ENCODE results near the gene ERI2. TPM values are rescaled to one million over a fixed set of nuclear protein-coding genes. Genes with fewer than 3 reads are reported as not detected.

Gene ERI2
- total and polyA plus RNA-seq, 7 donors: 7.2 to 24.3 (median 16.4) TPM

- no peak for TF ChIP-seq POLR2AphosphoS5 (IDR thresholded peaks at IDR 0.05)
- TF ChIP-seq POLR2A (IDR thresholded peaks at IDR 0.05): no peak
- TF ChIP-seq EP300 (IDR thresholded peaks at IDR 0.05): no peak
- no peak for TF ChIP-seq CTCF (IDR thresholded peaks at IDR 0.05)
- 87 to 91% methylated on average over 1 of the region's 1 CpG for WGBS, 2 donors
- Histone ChIP-seq H3K27ac (no peak overlapping the region), H3K36me3 (peaks cover 0 to 7% (median 0%) of the 10 kb centered on the region in 4 donors), H3K27me3 (no peaks in the 10 kb centered on the region), H3K9me3 (peaks cover 0 to 2% (median 0%) of the 10 kb centered on the region in 4 donors), H3K4me3 (no peak overlapping the region), H3K4me1 (no peaks in the 10 kb centered on the region)
- no peak for DNase-seq
- intact Hi-C loops (cut with DNase I): no loop called here
Measured at GRCh38 chr16:20838240-20838639, 32.0 kb upstream of the ERI2 start.

- no peak for TF ChIP-seq POLR2A (IDR thresholded peaks at IDR 0.05)
- DNase-seq: no peak
- no peak overlapping the region for H3K4me3 ChIP-seq
- H3K27ac ChIP-seq: no peak overlapping the region
- peaks cover 0 to 7% (median 0%) of the 10 kb centered on the region in 4 donors for H3K36me3 ChIP-seq
- intact Hi-C loops (cut with DNase I): no loop called here
- H3K9me3 ChIP-seq: peaks cover 0 to 2% (median 0%) of the 10 kb centered on the region in 4 donors
- no peaks in the 10 kb centered on the region for H3K27me3 ChIP-seq
- no peaks in the 10 kb centered on the region for H3K4me1 ChIP-seq
- 79 to 81% methylated on average over 2 of the region's 2 CpGs for WGBS, 2 donors
Measured at GRCh38 chr16:20833086-20833485, 26.8 kb upstream of the ERI2 start.

- 91 to 92% methylated on average over 1 of the region's 1 CpG for WGBS, 2 donors
- H3K27ac ChIP-seq: no peak overlapping the region
Measured at GRCh38 chr16:20830372-20830771, 24.1 kb upstream of the ERI2 start.

GRCh38 chr16:20829536-20829935 is 23.3 kb upstream of the ERI2 start:
- no peaks in the 10 kb centered on the region for H3K27me3 ChIP-seq
- 94 to 95% methylated on average over 1 of the region's 1 CpG for WGBS, 2 donors

More at GRCh38 chr16:20830372-20830771, 24.1 kb upstream of the ERI2 start:
- no peak for DNase-seq
- Histone ChIP-seq H3K27me3 (no peaks in the 10 kb centered on the region), H3K36me3 (peaks cover 0 to 15% (median 0%) of the 10 kb centered on the region in 4 donors), H3K4me1 (no peaks in the 10 kb centered on the region), H3K9me3 (no peaks in the 10 kb centered on the region), H3K4me3 (no peak overlapping the region)
- intact Hi-C loops (cut with DNase I): no loop called here
- TF ChIP-seq EP300 (IDR thresholded peaks at IDR 0.05) (no peak), CTCF (IDR thresholded peaks at IDR 0.05) (no peak), POLR2A (IDR thresholded peaks at IDR 0.05) (no peak), POLR2AphosphoS5 (IDR thresholded peaks at IDR 0.05) (no peak)

GRCh38 chr16:20826039-20826566 is 19.8 kb upstream of the ERI2 start:
- no peak for TF ChIP-seq CTCF (IDR thresholded peaks at IDR 0.05)
- no peak for TF ChIP-seq EP300 (IDR thresholded peaks at IDR 0.05)
- no peak for TF ChIP-seq POLR2A (IDR thresholded peaks at IDR 0.05)
- TF ChIP-seq POLR2AphosphoS5 (IDR thresholded peaks at IDR 0.05): no peak
- Histone ChIP-seq H3K27me3 (no peaks in the 10 kb centered on the region), H3K9me3 (no peaks in the 10 kb centered on the region), H3K4me1 (no peaks in the 10 kb centered on the region), H3K36me3 (peaks cover 0 to 21% (median 0%) of the 10 kb centered on the region in 4 donors), H3K27ac (no peak overlapping the region), H3K4me3 (no peak overlapping the region)
- no peak for DNase-seq
- WGBS, 2 donors: 59 to 81% methylated on average over 3 of the region's 3 CpGs
- intact Hi-C loops (cut with DNase I): no loop called here

More at GRCh38 chr16:20829536-20829935, 23.3 kb upstream of the ERI2 start:
- Histone ChIP-seq H3K4me1 (no peaks in the 10 kb centered on the region), H3K27ac (no peak overlapping the region), H3K9me3 (no peaks in the 10 kb centered on the region), H3K4me3 (no peak overlapping the region), H3K36me3 (peaks cover 0 to 15% (median 0%) of the 10 kb centered on the region in 4 donors)
- no peak for DNase-seq
- no peak for TF ChIP-seq POLR2AphosphoS5 (IDR thresholded peaks at IDR 0.05)
- TF ChIP-seq POLR2A (IDR thresholded peaks at IDR 0.05): no peak
- no peak for TF ChIP-seq EP300 (IDR thresholded peaks at IDR 0.05)
- TF ChIP-seq CTCF (IDR thresholded peaks at IDR 0.05): no peak
- intact Hi-C loops (cut with DNase I): no loop called here
